NCI-H2107 treated with DMSO at 0.1 percent for 48 hours (cell line): Measurements from ENCODE around the gene CPA2.
A peak's percentile ranks its signal among the peaks of the same experiment; 100 is the strongest.
"Not testable (repeated sequence)": the region's sequence is repeated elsewhere in the genome, so short reads cannot be mapped to it uniquely, and the experiment has no call there.

Experiments used
- DNase-seq: peaks from one replicate; lab custom pipeline; 2025; ENCODE audit not compliant: unreplicated experiment; lab: John Stamatoyannopoulos, UW

The CPA2 gene

DNA sequence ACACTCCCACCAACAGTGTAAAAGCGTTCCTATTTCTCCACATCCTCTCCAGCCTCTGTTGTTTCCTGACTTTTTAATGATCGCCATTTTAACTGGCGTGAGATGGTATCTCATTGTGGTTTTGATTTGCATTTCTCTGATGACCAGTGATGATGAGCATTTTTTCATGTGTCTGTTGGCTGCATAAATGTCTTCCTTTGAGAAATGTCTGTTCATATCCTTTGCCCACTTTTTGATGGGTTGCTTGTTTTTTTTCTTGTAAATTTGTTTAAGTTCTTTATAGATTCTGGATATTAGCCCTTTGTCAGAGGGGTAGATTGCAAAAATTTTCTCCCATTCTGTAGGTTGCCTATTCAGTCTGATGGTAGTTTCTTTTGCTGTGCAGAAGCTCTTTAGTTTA is 17.0 kb upstream of the CPA2 start:
- not testable (repeated sequence) for DNase-seq

DNA sequence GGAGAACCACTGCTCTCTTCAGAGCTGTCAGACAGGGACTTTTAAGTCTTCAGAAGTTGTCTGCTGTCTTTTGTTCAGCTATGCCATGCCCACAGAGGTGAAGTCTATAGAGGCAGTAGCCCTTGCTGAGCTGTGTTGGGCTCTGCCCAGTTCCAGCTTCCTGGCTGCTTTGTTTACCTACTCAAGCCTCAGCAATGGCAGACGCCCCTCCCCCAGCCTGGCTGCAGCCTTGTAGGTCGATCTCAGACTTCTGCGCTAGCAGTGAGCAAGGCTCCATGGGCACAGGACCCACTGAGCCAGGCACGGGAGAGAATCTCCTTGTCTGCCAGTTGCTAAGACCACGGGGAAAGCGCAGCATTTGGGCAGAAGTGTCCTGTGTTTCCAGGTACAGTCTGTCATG is 12.1 kb upstream of the CPA2 start:
- DNase-seq, result no peak

DNA sequence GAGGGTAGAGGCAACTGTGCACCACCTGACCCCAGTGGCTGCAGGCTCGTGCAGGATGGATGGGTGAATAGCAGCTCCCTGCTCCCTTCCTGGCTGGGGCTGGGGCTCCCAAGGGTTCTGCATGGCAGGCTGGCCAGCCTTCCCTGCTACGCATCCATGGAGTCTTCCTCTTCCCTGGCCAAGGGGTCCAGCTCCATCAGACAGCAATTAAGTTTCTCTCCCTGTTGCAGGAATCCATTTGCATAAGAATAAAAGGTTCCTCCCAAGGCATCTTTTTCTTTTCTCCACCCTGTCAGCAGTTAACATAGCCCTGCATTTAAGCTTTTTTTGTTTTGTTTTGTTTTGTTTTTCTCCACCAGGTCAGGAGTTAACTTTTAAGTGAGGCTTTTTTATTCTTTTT is 10.0 kb upstream of the CPA2 start:
- no peak for DNase-seq

DNA sequence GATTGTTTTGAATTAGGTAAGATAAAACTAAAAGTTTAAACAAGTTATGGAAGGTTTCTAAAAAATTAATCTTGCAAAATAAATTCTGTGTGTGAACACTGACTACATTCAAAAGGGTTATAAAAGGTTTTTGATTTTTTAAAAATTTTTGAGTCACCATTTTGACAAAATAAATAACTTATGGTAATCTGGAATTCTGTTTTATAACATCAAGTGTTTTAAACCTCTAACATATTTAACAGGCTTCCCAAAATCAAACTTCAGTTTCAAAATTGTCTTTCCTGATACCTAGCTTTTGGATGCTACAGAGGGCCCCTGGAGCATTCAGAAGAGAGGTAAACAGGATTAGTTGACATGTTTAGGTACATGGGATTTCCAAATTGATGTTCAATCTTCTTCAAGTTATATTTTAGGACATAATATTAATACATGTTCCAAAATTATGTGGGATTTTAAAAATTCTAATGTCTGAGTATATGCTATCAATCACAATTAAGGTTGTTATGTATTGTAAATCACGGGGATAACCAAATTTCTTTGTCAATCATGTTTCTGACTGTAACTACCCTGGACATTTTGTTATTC is 8.1 kb upstream of the CPA2 start:
- DNase-seq, result no peak

DNA sequence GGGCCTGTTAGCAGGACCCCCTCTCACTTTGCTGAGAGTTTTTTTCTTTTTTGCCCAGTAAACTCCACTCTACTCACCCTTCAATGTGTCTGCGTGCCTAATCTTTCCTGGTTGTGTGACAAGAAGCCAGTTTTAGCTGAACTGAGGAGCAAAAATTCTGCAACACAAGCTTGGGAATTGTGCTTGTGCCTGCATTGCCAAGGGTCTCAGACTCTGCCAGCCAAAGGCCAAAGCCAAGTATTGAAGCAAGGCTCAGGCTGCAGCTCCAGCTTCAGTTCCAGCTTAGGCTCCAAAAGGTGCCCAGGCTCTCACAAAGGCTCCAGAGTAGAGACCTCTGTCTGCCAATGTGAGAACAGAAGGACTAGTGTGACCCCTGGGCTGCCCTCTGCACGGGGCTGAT is 4.2 kb upstream of the CPA2 start:
- DNase-seq, result no peak

DNA sequence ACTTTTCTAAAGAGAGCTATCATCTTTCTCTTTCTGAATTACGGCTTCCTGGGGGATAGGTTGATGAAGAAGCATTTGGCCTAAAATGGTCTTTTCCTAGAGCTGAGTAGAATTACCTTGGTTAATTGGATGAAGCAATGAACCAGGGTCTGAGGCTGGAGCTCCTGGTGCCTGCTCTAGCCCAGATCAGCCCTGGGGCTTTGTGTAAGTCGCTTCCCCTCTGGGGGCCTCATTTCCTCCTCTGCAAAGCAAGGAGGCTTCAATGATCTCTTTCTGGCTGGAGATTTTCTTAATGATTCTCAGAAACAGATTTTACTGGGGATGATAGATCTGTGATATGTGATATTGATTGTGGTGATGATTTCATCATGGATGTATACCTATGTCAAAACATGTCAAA is 3.5 kb upstream of the CPA2 start:
- DNase-seq, result no peak

DNA sequence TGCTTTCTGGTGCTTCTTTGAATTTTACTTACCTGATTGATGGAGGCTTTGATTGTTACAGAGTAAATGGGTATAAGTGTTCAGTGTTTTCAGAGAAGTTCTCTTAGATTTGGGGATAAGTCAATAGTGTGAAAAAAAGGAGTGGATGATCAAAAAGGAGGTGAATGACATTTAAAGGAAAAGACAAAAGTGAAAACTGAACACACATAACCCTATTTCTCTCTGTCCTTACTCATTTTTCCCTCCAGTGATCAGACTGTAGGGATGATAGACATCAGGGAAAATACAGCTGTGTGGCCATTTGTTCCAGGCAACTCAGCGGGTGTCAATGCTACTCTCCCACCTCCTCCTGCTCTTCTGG is 278 bp downstream of the CPA2 start:
- DNase-seq, result no peak

DNA sequence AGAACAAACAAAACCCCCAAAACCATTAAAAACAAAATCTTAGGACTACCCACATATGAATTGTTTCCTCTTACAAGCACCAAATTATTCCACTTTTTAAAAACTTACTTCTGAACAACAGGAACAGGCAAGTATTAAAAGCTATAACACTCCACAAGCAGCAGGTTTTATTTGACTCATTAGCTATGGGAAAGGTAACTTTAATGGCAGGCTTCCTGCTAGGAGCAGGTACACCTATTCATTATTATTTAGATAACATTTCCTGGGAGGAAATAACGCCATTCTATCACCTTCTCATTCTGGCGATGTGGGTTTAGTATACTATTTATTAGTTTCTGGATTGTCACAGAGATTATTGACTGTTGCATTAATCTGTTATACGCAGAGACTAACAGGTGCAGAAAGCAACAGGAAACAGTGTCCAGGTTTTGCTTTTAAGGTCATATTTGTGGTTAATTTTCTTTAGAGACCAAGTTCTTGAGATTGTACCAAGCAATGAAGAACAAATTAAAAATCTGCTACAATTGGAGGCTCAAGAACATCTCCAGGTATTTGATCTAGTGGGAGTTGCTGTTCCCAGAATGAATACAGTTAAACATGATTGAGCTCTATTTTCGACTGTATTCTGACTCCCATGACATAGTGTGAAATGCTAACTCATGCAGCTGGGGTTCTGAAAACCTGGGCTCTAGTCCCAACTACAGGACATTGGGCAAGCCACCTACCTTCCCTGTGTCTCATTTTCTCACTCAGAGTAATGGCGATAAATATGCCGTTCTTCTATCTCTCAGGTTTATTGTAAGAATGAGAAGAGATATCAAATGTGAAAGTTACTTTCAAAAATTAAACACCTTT is 2.0 kb downstream of the CPA2 start:
- peak; percentile 27 for DNase-seq

DNA sequence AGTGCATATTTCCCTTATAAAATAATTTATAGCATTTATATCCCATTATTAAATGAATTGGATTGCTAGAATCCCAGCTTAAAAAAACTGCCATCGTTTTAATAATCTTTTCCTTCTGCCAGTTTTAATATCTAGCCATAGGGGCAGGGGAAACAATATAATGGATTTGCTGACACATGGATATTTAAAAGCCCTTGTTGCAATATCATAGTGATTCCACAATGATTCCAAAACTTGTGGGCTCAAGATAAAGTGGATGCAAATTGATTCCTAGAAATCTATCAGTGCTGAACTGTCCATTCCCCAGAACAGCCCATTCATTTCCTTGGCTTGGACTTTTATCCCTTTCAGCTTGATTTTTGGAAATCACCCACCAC is 2.6 kb downstream of the CPA2 start:
- DNase-seq, result no peak

DNA sequence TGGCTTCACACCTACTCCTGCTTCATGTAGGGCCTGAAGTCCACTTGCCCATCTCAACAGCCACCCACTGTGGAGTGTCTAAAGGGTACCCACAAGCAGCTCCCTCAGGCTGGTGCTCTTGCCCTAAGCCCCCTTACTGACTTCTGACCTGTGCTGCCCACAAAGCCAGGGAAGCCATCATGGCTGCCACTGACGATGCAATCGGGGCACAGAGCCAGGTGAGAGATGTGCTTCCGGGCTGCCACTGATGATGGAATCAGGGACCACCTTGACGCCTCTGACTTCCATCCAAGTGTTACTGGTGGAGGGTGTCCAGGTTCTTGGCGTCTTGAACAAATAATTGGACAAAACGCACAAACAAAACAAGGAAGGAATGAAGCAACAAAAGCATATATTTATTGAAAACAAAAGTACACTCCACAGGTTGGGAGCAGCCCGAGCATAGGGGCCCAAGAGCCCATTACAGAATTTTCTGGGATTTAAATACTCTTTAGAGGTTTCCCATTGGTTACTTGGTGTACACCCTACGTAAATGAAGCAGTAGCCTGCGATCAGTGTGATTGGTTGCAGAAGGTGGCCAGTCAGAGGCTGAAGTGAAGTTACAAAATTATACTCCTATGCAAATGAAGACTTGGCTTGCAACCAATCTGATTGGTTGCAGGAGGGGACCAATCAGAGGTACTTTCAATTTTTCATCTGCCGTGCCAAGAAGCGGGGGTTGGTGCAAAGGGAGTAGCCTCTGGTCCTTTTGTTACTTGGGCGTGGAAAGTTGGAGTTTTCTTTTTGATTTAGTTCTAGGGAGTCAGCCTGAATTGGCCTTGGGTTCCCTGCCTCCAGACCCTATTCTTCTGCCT is 4.5 kb downstream of the CPA2 start:
- no peak for DNase-seq

DNA sequence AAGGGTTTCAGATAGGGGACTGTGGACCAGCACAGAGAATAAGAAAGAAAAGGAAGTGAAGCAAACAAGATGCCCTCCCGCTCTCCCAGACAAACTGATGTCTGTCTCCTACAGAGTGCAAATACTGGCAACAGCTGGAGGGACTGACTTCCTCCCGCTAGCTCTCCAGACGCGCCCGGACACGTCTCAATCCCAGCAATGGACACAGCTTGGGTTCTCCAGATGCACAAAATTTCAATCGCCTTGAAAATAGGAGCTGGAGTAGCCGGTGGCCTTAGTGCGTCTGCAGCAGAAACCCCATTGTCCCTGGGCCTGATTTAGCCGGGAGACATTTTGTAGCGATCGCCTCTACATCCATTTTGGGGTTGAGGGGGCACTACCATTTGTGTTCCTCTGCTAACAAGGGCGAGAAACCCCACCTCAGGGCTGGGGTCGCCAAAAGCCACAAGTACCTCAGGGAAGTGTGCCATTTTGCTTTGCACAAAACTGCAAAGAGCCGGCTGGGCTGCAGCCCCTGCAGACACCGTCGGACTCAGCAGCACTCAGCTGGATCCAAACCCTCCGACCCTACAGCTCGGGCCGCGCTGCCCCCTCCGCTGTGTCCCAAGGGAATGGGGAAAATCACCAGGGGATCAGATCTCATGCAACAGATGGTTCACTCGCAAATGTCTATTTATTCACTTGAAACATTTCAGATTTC is 5.9 kb downstream of the CPA2 start:
- DNase-seq, result peak; percentile 55

DNA sequence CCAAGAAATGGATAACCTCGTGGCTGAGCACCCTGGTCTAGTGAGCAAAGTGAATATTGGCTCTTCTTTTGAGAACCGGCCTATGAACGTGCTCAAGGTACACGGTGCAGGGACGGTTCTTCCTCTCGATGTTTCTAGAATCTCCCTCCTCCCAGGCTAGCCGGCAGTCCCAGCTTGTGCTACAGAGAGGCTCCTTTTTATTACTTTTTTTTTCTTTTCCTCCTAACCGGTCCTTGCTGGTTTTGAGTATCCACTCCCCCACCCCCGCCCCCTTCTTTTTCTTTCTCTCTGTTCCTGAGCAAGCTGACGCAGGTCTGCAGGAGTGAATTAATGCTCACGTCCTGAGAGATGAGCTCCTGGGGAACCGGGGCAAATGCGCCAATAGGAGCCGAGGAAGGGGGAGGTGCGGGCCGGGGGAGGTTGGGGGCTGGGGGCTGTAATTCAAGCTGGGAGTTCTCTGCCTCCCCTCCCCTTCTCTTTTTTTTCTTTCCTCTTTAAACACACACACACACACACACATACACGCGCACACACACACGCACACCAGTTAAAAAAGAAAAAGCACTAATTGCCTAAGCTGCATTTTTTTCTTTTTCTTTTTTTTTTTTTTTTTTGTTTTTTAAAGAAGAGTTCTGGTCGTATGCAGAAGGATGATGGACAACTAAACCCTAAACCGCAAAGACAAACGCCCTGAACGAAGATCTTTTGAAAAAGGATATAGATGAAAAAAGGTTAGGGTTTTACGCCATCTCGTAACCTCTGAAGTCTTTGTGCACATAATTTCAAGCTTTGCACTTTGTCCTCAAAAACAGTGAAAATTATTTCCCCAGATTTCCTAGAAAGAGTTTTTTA is 6.6 kb downstream of the CPA2 start:
- DNase-seq, result peak; percentile 96

DNA sequence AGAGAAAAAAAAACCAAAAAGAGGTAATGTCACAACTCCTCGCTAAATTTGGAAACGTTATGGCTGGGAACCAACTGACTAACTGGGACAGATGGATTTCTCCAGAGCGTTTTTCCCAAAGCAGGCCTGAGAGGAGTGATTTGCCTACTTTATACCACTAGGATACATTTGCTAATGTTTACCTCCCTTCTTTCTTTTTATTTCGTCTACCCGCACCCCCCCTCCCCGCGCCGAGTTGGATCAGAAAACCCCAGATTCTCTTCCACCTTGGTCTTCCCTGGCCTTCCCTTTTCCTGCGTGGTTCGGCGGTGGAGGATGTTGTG is 7.2 kb downstream of the CPA2 start:
- peak; percentile 76 for DNase-seq

DNA sequence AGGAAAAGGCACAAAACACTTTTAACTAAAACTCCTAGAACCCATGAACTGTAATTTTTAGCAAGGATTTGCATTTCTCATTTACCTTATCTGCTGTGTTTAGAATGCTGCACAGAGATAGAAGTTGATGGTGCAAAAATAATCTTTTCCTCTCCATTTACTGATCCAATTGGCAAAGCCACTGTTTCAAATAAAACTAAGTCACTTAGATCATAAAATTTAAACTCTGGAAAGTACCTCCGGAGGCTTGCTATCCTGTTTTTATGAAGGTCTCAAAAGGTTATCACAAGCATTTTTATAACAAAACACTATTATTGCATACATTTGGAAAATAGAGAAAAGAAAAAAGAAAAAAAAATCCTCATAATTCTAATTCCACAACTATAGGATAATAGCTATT is 7.6 kb downstream of the CPA2 start:
- DNase-seq, result no peak

DNA sequence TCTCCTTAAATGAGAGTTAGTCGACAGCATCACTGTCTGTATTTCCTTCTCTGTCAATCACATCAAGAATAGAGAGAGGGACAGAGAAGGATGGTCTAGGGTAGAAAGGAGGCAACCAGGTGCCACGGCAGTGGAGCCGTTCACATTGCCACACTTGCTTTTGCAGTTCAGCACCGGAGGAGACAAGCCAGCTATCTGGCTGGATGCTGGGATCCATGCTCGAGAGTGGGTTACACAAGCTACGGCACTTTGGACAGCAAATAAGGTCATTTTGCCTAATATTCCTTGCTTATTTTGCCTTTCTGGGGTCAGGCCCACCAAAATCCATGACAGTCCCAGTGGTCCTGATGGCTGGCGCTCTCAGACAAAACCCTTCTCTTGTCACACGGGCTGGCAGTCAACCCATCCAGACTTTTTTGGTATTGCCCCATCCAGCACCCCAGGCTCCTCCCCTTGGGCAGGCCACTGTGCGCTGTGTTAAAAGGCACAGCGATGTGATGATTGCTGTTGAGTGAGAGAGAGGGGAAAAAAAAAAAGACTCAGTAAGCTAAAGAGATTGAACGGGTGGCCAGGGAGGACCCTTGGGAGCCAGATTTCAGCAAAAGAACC is 8.4 kb downstream of the CPA2 start:
- DNase-seq, result peak; percentile 66

DNA sequence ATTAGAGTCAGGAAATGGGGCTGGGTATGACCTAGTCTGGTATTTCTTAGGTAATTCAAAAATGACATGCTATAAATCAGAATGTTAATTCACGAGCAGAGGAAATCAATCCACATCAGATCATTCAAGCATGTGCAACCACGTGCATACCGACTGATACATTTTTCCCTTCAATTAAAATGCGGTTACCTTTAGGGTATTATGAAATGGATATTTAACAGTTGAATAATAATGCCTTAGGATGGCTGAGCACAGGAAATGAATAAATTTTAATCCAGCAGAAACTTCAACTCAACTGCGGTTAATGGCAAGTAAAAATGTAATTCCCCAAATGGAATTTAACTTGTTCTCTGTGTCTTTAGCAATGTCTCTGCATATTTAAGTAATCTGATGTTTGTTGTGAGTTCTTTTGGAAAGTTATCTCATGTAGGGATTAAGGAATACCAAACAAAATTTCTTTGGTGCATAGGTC is 9.2 kb downstream of the CPA2 start:
- DNase-seq, result no peak

DNA sequence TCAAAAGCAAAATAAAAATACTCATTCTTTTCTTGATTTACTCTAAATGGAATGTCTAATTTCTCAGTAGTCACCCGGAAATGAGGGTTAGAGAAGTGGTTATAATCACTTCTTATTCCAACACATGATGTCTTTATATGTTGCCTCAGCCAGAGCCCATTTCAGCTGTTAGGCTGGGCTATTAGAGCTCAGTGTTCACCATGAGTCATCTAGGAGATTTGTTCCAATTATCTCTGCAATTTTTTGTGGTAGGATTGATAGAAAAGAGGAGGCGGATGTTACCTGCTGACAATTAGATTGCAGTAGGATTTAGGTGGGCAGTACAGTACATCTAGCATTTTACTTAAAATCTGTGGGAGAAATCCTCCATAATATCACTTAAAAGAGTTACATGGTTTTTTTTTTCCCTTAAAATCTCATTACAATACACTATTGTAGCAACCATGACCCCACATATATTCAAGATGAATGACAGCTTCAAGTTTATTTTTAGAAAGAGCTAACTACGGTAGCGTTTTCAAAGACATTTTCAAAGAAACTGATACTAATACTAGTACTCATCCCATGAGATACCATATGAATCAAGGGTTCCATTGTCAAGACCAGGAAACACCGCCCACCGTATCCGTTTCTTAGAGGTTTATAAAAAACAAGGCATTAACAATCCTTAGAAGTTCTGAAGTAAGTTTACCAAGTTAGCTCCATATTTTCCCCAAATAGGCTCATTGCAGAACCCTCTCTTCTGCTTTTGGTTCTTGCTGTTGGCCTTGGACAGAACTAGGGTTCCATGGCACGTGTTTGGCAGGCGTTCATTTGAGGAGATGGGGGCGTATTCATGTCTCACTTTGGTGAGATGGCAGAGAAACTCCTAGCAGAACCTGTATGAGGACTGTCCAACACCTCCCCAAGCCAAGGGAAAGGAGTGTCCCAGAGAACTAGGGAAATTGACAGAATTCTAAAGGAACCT is 10.4 kb downstream of the CPA2 start:
- DNase-seq, result no peak

DNA sequence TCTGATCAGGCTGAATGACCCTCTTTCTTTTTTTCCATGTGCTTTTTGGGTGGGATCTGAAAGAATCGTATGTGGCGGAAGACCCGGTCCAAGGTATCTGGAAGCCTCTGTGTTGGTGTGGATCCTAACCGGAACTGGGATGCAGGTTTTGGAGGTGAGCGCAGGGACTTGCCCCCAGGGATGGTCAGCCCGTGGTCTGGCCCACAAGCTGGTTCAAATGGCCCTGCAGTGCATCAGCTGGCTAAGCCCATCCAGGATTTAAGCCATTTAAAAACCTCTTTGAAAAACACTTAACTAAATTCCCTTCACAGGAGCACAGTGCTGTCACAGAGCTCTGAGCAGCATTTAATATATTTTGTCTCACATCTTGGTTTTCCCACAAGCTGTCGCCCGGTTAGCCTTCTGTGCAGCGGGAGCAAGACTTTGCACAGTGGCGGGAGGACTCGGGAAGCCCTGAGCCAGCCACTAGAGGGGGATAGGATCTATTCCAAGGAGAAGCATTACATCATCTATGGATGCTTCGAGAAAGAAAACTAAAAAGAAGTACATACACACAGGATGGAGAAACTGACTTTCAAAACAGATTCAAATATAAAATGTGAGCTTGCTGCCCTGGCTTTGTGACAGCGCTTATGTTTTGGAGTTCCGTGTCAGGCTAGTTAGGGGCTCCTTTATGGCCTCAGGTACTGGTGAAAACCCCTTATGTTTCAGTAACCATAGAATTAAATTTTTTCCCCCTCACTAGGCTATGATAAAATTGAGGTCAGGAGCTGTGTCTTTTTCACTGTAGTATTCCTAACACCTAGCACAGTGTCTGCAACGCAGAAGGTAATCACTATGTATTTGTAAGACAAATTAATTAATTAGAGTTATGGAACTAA is 11.3 kb downstream of the CPA2 start:
- peak; percentile 42 for DNase-seq
